Ramos (cell line): ENCODE measurements around the gene RAD51B.

Source experiments
- in situ Hi-C: fragments of 300-500 bp; cut with MboI; formaldehyde crosslinking; loops from one replicate; pipeline ENCODE4 v1.14.3; 2022; ENCODE audit warnings: low sequenced_read_pairs; ENCODE audit not compliant: unreplicated experiment

RAD51B gene

GRCh38 chr14:68733086-68733914, 913.7 kb downstream of the RAD51B start:
- in situ Hi-C loops = no loop called here

DNA sequence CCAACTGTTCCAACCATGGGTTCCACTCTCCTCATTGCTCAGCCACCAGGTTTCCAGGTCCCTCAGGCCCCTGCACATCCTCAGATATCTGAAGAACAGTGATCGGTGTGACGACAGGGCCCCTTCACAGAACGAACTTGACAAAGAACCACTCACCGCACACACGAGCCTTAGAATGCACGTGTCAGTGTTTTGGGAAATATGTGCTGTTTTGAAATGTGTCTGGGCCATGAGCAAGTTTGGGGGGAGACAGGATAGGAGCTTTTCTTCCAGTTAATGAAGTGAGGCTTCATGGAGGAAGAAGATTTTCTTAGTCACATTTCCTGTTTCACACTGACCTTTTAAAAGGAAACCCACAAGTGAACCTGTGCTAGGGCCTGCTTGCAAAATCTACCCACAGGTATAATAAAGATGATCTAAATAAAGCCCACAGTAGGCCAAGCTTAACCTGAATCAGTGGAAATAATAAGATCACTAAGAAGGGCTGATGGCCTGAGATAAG, 914.7 kb downstream of the RAD51B start:
- in situ Hi-C loops = no loop called here

GRCh38 chr14:68735856-68736255, 916.3 kb downstream of the RAD51B start:
- in situ Hi-C loops = no loop called here

GRCh38 chr14:68736471-68736871, 916.9 kb downstream of the RAD51B start:
- in situ Hi-C loops = no loop called here

- in situ Hi-C loops = no loop called here
Measured at GRCh38 chr14:68737086-68737485, 917.5 kb downstream of the RAD51B start.

DNA sequence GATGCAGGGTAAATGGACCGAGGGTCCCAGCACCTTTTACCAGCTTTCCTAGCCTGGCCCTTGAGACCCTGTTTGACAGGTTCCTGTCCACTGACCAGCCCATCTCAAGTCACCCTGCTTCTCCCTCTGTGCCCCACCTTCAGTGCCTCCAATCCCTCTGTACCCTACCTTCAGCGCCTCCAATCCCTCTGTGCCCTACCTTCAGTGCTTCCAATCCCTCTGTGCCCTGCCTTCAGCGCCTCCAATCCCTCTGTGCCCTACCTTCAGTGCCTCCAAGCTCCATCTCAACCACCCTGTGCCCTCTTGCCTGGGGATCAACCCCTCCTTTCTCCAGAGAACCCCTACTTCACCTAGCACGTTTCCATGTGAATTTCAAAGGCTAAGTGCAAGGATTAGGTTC, 919.0 kb downstream of the RAD51B start:
- in situ Hi-C loops = no loop called here

GRCh38 chr14:68739701-68740100, 920.1 kb downstream of the RAD51B start:
- in situ Hi-C loops = no loop called here

DNA sequence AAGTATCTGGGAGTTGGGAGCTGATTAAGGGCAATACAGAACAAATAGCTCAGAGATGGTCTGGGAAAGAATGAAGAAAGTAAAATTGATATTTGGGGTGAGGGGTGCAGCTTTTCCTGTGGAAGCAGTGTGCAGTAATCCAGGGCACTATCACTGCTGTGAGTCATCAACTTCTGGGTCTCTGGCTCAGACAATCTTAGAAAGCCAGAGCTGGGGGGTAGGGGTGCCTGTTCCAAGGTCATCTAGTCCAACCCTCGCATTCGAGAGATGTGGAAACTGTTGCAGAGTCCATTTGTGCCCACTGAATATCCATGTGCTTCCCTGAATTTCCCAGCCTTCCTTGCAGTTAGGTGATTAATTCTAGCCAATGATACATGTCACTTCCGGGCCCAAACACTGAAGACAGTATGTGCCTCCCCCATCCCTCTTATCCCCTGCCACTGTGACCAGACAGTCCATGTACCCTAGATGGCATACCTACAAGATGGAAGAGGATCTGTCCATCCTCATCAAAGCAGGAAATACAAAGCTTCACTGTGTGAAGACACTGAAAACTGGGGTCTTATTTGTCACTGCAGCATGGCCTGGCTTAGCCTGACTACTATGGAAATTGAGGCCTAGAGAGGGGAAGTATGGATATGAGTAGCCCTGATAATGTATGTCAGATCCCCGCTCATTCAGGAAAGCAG, 921.4 kb downstream of the RAD51B start:
- in situ Hi-C loops = no loop called here

DNA sequence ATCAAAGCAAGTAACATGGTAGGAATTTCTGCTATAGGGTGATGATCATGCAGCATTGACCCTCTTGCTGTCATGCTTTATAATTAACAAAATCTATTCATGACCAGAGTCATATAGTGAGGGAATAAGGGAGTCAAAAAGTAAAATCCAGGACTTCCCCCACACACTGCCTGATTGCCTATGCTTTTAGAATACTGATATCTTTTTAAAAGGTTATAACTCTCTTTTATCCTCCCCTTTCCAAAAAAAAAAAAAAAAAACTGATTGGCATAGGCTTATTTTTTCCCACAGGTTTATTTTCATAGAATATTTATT, 921.9 kb downstream of the RAD51B start:
- in situ Hi-C loops = no loop called here

DNA sequence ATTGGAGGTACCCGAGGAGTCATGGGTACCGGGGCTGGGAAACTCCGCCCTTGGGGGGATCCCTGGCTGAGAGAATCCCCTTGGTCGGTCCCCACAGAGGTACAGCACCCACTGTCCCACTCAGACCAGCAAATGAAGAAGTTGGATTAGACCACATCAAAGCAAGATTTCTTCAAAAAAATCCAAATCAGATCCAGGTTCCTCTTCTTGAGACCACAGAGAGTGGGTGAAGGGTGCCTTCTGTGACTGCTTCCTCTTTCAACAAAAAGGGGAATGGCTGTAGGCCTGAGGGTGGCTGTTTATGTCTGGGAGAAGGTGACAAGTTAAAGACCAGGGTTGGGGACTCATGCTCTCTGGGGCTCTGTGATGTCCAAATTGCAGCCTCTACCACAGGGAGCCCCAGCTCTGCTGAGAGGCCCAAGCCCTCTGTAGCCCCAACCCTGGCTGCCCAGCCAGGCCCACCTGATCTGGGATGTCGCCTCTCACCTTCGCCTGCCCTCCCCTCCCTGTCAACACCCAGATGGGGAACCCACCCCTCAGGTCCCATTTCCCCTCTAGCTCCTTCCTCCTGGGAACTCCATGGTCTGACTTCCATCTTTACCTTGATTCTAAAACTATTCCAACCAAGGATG, 922.4 kb downstream of the RAD51B start:
- in situ Hi-C loops = no loop called here

DNA sequence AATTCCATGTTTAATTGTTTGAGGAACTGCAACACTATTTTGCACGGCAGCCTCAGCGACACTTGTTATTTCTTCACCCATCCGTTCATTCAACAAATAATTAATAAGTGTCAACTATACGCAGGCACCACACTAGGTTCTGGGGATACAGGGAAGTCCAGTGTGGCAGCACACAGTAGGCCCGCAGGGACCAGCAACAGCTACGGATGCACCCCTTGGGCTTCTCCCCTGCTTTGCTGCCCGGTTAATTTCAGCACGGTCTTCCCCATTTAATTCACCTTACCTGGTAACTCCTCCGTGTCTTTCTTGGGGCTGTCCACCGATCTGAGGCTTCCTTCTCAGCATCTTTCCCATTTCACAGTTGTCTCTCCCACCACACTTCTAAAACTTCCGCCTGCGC, 925.0 kb downstream of the RAD51B start:
- in situ Hi-C loops = no loop called here

- in situ Hi-C loops = no loop called here
Measured at GRCh38 chr14:68747393-68747792, 927.8 kb downstream of the RAD51B start.

GRCh38 chr14:68748260-68748659, 928.7 kb downstream of the RAD51B start:
- in situ Hi-C loops = no loop called here

- in situ Hi-C loops = no loop called here
Measured at GRCh38 chr14:68748691-68749090, 929.1 kb downstream of the RAD51B start.

DNA sequence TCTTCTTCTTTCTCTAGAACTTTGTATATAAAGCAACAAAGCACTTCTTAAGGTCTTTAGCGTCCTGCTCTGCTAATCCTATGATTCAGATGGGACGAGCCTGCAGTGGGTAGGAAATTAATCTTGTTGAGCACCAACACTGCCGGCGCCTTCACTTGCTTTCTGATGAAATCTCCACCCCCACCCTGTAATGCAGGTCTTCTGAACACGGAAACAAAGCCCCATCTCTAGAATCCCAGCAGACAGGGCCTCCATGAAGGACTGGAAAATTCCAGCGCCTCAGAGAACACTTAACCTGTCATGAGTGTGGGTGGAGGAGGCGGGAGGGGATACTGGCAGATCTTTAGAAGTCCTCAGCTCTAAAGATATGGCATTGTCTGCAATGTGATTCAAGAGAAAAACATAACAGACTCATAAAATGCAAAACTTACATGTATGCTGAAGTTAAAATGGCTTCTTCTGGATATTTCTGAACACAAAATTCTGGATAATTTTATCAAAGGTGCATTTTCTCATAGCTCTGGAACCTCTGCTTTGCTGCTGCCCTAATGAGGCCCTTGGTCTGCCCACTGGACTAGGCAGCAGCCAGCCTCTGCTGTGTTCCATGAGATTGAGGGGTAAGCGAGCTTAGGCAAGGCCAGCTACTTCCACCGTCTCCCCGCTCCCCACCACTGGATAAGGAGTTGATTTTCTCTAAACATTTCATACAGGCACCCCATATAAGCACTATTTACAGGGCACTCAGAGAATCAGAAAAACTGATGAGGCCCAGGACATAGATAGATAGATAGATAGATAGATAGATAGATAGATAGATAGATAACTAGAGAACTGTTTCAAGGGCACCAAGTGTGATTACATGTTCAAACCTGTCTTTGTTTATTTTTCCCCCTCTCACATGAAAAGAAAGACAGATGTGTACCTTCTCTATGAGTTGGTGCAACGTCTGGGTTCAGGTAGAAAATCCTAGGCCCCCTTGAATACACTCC, 930.2 kb downstream of the RAD51B start:
- in situ Hi-C loops = no loop called here

DNA sequence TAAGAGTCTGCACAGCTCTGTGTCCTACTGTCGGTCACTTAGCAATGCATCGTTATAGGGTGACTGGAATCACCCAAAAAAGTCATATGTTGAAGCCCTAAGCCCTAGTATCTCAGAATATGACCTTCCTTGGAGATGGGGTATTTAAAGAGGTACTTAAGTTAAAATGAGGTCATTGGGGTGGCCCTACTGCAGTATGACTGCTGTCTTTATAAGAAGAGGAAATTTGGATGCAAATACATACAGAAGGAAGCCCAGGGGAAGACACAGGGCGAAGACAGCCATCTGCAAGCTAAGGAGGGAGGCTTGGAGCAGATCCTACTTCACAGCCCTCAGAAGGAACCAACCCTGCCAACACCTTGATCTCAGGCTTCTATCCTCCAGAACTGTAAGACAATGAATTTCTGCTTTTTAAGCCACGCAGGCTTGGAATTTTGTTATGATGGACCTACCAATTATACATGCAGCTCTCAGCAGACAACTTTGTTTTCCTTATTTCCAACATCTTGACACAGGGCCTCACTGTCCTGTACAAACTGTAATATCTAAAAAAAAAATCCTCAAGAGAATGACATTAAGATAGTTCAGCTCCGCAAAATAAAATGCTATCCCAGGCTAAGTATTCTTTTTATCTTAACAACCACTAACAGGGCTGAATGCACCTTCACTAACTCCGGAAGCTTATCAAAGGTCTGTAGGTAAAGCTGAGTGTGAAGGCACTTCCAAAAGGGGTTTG, 932.9 kb downstream of the RAD51B start:
- in situ Hi-C loops = no loop called here

DNA sequence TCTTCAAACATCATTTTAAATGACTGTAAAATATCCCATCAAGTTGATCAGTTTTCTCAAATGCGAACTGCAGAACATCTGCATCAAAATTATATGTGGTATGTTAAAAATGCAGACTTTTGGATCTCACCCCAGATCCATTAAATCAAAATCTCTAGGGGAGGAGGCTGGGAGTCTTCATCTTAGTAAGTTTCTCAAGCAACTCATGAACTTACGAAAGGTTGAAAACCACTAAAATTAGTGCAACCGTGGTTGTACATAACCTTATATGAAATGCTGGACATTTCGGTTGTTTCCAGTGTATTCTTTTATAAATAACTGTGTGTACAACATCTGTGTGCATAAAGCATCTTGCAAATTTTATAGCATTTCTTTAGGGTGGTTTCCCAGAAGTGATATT, 934.1 kb downstream of the RAD51B start:
- in situ Hi-C loops = no loop called here

DNA sequence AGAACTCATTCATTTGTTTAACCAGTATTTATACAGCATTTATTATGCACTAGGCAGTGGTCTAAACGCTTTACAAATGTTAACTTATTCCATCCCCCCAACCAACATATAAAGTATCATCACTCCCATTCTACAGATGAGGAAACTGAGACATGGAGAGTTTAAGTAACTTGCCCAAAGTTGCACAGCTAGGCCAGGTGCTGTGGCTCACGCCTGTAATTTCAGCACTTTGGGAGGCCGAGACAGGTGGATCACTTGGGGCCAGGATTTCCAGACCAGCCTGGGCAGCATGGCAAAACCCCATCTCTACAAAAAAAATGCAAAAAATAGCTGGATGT, 935.4 kb downstream of the RAD51B start:
- in situ Hi-C loops = no loop called here

DNA sequence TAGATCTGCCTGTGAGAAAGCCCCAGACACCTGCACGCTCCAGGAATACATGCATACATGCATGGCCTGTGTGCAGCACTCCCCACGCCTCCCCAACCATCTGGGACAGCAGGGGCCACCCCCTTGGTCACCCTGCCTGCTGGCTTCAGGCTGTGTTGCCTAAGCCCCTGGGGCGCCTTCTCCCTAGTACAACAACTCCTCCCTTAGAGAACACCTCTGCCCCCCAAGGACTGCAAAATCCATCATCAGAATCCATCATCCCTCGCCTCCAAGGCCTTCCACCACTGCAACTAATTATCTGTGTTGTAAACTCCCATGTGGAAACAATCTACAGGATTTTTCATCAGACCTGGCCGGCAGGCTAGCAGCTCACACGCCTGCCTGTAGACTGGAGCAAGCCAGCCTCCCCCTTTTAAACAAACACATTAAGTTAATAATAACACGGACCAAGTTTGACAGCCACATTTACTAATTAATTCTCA, 936.5 kb downstream of the RAD51B start:
- in situ Hi-C loops = no loop called here
